ENCODE results near the gene NMRK1. TPM values are rescaled to one million over a fixed set of nuclear protein-coding genes. Genes with fewer than 3 reads are reported as not detected.

NMRK1 gene
- total RNA-seq, 1 donor from 2014 or later: 32.9 TPM

DNA sequence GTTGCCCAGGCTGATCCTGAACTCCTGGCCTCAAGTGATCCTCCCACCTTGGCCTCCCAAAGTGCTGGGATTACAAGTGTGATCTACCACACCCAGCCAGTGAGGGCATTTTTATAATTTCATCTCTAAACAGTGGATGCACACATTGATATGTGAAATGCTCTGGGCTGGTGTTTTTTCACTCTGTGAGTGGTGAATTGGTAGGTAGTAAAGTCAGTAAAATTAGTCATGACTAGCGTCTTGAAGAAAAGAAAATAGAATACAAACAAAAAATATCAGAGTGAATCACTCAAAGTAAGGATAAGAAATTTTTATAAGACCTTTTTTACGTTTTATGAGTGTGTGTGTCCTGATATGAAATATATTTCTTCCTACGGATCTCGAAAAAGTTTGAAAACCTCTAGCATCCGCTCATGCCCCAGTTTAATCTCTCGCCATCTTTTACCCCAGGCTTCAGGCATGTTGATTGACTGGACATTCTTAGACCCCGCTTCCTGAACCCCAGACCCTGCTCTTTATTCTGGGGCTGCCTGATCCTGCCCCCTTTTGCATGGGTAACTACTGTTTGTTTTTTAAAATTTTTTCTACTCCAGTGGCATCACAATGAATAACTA lies 14.3 kb upstream of the NMRK1 start:
- no peak for DNase-seq (ENCODE audit: low spot score)
- ATAC-seq: no peak

DNA sequence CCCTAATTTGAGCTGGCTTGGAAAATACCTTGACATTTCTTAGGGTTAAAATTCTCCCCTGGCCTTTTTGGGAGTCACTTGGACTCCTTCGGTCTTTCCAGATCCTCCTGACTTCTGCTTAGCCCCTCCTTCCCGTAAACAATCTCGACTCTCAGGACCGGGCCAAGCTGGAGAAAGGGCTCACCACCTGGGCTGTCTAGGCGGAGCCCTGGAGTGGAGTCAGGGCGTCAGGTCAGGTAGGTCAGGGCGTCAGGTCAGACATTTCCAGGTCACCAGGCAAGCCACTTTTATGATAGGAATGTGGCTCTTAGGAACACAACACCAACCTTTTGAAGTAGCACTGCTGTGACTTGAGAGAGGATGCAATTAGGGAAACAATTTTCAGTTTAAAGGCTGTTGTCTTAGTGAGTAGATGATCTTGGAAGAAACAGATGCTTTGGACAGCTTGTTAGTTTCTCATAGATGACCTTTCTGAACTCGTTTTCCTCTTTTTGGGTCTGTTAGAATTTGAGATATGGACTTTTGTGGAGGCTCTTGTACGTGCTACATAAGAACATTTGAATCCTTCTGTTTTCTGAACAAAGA lies 13.1 kb upstream of the NMRK1 start:
- ATAC-seq (peak; percentile 89), DNase-seq (ENCODE audit: low spot score) (no peak)

DNA sequence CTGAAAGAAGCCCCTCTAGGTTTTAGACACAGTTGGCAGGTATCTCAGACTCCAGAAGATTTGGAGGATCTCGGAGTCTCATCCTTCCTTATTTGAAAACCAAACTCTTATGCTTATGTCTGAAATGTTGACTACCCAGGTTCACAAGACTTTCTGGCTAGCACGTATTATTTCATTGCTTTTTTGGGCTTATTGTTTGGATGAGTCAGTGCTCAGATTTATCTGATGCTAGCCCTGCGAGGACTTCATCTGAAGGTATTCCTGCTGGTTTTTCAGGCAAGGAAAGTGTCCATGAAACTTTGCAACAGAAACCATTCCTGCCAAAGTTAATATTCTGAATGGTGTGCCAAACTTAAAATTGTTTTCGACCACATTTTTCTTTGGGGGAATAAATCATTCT lies 8.8 kb upstream of the NMRK1 start:
- no peak for ATAC-seq
- no peak for DNase-seq (ENCODE audit: low spot score)

DNA sequence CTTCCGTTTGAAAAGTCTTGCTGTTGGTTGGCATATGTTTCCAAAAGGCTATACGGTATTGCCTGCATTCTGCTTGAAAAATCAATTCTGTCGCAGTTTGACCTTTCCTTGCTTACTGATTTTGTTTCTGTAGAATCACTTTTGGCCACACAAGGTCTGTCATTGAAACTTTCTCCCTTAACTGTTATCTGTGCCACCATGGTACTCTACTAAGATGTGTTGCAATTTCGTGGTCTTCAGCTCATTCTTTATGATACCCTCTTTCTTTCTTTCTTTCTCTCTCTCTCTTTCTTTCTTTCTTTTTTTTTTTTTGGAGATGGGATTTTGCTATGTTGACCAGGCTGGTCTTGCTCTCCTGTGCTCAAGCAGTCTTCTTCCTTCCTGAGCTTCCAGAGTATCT lies 4.8 kb upstream of the NMRK1 start:
- DNase-seq (ENCODE audit: low spot score): no peak

DNA sequence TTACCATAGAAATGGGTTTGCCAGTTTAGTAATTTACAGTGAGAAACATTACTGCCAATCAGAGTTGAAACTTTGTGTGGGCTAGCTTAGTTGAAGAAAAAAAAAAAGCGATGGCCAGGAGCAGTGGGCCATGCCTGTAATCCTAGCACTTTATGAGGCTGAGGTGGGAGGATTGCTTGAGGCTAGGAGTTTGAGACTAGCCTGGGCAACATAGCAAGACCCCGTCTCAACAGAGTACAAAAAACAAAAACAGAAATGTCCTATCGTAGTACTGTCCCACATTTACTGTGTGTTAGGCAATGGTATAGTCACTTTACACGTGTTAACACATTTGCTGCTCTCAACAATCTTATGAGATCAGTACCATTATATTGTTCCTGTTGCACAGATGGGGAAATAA lies 2.6 kb upstream of the NMRK1 start:
- ATAC-seq: no peak
- no peak for DNase-seq (ENCODE audit: low spot score)

More for the DNA sequence above, 4.8 kb upstream of the NMRK1 start:
- ATAC-seq: no peak

DNA sequence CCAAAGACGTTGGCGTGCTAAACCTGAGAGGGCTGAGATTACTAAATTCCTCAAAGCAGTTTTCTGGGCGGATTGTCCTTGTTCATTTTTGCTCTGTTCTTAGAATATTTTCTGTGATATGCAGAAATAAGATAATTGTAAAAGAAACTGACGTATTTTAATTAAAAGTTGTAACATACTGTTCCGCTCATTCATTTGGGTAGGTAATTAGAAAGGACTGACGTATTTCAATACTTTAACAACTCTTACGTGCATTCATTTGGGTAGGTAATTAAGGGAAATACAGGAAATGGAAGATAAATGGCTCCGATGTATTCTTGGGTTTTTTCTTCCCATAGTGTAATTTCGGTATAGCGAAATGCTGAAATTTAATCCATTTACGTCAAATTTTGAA lies 1.4 kb upstream of the NMRK1 start:
- DNase-seq (ENCODE audit: low spot score): no peak

DNA sequence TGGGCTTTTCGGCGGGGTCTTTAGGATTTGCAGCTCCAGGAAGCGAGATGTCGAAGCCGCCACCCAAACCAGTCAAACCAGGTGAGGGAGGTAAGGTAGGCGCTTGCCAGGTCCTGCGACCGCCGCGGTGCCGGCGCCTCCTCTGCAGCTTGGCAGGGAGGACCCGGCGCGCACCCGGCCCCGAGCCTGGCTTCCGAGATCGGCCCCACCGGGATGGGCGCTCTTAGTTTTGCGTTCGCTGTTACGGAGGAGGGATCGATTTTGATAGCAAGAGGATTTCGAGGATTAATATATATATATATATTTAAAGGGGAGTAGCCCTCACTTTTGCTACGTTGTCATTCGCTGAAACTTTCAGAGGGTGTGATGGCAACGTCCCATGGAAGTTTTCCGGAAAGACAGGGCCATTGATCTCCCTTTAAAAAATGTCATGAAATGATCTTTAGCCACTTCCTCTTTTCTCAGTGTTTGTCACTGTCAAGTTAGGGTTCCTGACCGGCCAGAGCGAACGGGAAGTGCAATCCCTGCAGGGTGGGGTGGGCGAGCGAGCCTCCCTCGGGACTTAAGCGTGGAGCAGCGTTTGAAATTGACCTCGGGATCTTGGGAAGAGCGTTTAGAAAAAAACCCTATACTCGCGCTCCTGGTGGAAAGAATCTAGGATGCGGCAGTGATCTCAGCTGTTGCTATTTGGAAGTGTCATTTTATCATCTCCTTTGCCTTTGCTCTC lies 854 bp upstream of the NMRK1 start:
- ATAC-seq: peak; percentile 32
- DNase-seq (ENCODE audit: low spot score): peak; percentile 65

More for the DNA sequence above, 1.4 kb upstream of the NMRK1 start:
- ATAC-seq: no peak

DNA sequence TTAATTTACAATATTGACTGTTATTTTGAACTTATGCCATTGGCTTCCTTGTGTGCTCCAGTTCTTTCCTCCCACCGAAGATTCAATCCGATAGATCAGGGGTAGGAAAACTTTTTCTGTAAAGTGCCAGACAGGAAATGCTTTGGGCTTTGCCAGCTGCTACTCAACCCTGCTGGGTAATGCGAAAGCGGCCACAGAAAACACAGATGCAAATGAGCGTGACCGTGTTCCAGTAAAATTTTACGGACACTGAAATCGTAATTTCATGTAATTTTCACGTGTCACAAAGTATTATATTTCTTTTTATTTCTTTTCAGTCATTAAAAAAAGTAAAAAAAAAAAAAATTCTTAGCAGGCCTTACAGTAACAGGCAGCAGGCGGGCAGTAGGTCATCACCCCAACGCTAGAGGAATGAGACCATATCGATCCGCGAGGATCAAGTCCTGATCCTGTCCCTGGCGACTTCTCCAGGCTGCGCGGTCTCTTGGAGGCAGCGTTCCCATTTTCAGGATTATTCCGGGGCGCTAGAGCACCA lies 599 bp downstream of the NMRK1 start:
- peak; percentile 3 for ATAC-seq

DNA sequence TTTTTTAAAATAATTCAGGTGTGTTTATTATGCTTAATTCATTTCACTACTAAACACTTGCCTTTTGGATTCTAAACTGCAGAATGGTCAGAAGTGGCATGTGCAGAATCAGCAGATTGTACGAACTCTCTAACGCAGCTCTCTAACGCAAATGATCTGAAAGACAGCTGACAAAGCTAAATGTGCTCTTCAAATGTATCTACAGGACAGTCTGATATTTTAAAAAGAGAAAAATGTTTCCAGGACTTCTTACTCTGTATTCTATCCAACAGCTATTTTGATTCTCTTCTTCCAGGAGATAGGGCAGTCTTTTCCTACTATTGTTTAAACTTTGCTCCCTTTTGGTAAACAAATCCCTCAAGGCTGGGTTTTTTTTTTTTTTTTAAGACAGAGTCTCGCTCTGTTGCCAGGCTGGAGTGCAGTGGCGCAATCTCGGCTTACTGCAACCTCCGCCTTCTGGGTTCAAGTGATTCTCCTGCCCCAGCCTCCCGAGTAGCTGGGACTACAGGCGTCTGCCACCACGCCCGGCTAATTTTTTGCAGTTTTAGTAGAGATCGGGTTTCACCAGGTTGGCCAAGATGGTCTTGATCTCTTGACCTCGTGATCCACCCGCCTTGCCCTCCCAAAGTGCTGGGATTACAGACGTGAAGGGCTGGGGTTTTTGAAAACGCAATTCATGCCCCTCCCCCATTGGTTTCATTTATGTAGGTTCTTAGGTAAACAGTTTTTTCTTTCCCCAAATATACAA lies 1.2 kb downstream of the NMRK1 start:
- DNase-seq (ENCODE audit: low spot score) (peak; percentile 57), ATAC-seq (peak; percentile 2)

More for the DNA sequence above, 599 bp downstream of the NMRK1 start:
- peak; percentile 55 for DNase-seq (ENCODE audit: low spot score)

DNA sequence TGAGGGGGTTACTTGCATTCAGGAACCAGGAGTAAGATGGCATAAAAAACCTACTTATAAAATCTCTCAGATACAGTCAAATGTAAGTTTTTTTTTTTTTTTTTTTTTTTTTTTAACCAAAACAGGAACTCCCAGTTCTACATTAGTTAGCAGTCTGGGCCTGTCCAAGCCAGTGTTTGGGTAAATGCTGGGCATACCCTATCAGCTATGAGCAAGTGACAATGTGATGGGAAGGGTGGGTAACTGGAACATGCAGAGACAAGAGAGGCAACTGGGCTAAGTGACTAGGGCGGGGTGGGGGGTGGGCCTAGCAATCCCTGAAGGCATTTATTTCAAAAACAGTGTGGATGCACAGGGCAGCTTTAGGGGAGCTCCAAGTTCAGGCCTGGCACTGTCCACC lies 2.3 kb downstream of the NMRK1 start:
- ATAC-seq (no peak), DNase-seq (ENCODE audit: low spot score) (no peak)

DNA sequence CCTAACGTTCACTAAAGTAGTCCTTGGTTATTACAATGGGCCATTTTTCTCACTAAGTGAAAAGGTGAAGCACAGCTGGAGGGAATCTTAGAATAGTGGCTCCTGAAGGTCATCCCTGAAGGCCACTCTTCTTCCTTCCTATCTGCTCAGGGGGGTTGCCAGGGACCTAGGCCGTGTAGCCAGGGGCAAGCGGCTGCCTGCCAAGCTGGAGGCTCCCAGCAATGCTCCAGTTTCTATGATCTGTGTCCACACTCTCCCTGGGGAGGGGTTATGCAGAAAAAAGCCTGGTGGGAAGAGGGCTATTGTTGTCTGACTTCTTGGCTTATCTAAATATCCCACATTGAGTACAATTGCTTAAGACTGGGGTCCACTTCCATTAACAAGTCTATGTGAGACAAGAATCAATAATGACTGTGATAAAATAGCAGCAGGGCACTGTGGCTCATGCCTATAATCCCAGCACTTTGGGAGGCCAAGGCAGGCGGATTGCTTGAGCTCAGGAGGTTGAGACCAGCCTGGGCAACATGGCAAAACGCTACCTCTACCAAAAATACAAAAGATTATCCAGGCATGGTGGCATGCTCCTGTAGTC lies 3.8 kb downstream of the NMRK1 start:
- DNase-seq (ENCODE audit: low spot score): no peak
- no peak for ATAC-seq

DNA sequence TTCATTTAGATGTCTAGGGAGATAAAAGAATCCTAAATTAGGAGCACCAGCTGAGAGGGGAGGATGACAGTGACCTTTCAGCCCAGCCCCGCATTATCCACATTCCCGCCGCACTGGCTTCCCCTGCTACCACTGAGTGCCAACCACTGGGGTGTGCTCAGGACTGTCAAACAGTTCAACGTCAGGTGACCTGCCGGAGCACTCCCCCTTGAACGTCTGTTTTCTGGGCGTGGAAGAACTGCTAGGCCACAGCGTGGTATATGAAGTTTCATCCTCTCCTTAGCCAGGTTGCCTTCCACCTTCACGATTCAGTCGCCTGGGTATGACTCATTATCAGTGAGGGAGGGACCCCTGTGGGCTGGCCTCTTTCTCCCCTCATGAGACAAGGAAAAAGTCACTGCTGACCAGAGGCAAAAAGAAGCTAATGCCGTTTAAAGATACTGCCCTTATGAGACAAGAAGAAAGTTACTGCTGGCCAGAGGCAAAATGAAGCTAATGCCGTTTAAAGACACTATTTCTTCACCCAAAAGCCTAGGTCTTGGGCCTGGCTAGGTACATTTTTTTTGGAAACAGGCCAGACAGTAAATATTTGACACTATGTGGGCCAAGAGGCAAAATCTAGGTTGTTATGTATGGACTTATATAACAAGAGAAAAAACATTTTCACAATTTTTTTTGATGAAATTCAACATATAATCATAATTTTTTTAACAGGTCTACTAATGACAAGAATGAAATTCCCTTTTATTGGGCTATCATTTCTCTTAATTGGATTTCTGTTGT lies 4.6 kb downstream of the NMRK1 start:
- ATAC-seq: peak; percentile 59
- peak; percentile 78 for DNase-seq (ENCODE audit: low spot score)

DNA sequence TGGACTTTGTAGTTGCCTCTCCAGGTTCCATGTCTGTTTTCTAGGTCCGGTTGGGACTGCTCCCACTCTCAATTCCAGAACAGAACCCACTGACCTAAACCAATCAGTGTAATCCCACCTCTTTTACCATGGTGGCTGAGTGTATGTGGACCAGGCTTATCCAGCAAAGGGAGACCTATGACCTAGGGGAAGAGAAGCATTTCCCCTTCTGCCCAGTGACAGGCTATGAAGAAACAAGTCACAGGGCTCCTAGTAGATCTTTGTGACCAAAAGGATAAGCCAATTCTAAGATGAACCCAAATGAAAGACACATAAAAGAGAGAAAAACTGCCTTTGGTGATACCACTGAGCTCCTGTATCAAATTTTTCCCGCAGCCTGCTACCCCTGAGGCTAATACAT lies 6.3 kb downstream of the NMRK1 start:
- ATAC-seq (no peak), DNase-seq (ENCODE audit: low spot score) (no peak)

DNA sequence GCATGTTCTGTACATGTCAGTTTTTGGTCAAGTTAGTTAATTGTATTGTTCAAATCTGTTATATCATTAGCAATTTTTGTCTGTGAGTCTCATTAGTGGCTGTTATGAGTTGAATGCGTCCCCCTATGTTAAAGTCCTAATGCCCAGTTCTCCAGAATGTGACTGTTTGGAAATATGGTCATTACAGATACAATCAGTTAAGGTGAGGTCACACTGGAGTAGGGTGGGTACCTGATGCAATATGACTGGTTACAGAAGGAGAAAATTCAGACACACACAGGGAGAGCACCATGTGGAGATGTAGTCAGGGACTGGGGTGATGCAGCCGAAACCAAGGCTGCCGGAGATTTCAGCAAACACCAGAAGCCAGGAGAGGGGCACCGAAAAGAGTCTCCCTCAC lies 15.1 kb downstream of the NMRK1 start:
- no peak for ATAC-seq
- no peak for DNase-seq (ENCODE audit: low spot score)

DNA sequence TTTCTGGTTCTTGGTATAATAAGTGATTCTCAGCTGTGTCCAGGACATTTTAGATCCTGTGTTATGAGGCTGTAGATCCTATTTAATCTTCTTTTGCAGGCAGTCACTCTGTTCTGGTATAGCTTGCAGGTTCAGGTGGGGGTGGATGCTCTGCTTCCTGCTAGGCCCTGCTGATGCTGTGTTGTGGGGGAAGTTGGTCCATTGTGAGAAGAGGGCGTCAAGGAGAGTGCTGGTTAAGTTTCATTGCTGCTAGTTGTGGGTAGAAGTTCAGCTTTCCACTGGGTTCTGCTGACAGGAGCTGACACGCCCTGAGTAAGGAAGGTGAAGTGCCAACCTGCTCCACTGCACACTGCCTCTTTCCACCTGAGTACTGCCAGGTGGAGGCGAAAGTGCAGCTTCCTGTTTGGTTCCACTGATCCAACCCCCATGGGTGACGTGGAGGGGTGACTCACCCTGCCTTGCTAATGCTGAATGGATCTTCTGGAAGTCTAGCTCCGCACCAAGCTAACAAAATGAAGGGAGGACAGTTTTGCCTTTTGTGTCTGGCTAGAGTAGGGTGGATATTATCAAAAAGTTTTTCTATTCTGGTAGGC lies 16.3 kb downstream of the NMRK1 start:
- ATAC-seq (no peak), DNase-seq (ENCODE audit: low spot score) (no peak)

DNA sequence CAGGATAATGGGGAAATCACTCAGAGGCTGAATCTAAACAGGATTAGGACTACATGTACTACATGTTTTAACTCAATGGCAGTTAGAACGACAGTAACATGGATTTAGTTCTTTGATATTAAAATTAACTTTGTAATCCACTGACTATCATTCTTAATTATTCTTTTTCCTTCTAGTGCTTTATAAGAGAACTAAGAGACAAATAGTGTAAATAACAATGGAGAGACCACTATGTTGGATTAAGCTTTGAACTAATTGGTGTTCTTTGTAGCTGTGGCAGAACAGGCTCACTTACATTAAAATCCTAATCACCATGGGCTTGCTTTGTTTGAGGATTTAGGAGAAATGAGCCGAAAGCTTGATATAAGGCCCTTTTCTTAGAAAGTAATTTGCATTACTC lies 18.8 kb downstream of the NMRK1 start:
- DNase-seq (ENCODE audit: low spot score) (no peak), ATAC-seq (no peak)

DNA sequence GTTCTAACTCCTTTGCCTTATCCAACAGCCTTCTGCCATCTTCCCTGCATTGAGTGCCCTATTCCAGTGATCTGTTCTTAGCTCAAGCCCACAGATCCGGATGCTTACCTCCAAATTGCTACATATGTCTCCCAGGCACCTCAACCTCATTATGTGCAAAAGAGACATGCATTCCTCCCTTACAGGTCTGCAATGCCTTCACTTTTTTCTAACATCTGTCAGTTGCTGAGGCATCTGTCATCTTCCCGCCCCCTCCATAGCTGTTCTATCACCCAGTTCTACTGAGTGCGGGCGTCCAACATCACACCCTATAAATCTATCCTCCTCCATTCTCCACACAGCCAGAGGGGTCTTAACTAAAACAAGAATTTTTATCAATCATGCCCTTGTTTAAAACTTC lies 20.1 kb downstream of the NMRK1 start:
- DNase-seq (ENCODE audit: low spot score) (no peak), ATAC-seq (no peak)

DNA sequence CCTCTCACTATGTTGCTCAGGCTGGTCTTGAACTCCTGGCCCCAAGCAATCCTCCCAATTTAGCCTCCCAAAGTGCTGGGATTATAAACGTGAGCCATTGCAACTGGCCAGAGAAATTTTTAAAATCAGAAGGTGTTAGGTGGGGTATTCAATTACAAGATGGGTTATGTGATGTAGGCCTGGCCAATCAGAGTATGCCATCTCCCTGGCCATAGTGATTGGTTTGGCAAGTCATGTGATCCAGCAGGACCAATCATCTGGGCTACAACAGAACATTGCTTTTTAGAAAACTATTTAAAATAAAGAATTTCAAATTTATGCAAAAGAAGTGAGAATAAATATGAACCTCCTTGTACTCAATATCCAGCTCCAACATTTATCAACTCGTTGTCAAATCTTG lies 22.4 kb downstream of the NMRK1 start:
- no peak for ATAC-seq
- no peak for DNase-seq (ENCODE audit: low spot score)

DNA sequence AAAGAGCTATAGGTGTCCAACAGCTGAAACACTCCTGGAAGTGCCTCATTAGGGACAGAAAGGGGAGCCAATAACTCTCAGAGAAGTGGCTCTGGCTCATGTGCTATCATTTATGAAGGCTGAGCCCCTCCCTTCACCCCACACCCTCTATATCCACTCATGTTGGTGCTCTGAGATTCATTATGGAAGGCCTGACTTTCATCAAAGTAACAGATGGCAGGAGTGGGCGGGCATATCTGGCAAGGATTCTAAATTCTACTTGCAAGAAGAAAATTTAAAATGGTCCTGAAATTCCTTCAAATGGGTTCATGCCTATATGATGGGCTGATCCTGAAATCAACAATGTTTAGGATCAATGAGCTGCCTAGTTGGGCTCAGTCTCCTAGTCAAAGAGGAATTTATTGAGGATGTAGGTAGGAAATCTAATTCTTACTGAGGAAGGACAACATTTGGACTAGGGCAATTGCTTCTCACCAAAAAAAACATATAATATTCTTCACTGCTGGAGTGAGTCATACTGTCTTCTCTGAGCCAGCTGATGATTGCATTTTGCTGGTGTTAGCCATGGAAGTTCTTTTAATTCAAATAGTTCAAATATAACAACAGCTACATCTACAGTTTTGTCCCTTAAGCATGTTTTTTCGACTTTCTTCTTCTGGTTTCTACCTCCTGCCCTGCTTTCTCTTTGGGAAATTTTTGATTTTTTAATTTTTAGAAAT lies 23.5 kb downstream of the NMRK1 start:
- ATAC-seq: no peak
- DNase-seq (ENCODE audit: low spot score): no peak

Measured in left lobe of liver (tissue), 2 donors.